Calu3 (cell line): ENCODE measurements around the gene DYSF. TPM values are rescaled to one million over a fixed set of nuclear protein-coding genes. Genes with fewer than 3 reads are reported as not detected.

Source experiments
- BruUV-seq: library from RNA; stranded (reverse); fragments of 400-500 nt; replicated peaks from 2 replicates; lab custom pipeline; 2021; lab: Mats Ljungman, UMichigan
- CTCF ChIA-PET: fragments of 300-600 bp; sonication (Branson Sonifier 250); formaldehyde crosslinking; loops from one replicate; lab custom pipeline; 2022; ENCODE audit warnings: antibody characterized with exemption; lab: Charles Lee
- DNase-seq: peaks from one replicate; pipeline ENCODE4 v3.0.0; 2022
- H3K27ac Mint-ChIP-seq: one replicate; pipeline ENCODE4 v1.8.0; 2022; ENCODE audit warnings: mixed read lengths; ENCODE audit not compliant: unreplicated experiment
- H3K27me3 Mint-ChIP-seq: one replicate; pipeline ENCODE4 v1.8.0; 2022; ENCODE audit warnings: mixed read lengths; ENCODE audit not compliant: unreplicated experiment
- H3K36me3 Mint-ChIP-seq: one replicate; pipeline ENCODE4 v1.8.0; 2022; ENCODE audit warnings: mild to moderate bottlenecking, moderate library complexity, mixed read lengths; ENCODE audit not compliant: insufficient read depth, unreplicated experiment
- H3K4me1 Mint-ChIP-seq: one replicate; pipeline ENCODE4 v1.8.0; 2022; ENCODE audit warnings: mild to moderate bottlenecking, low read depth, mixed read lengths; ENCODE audit not compliant: unreplicated experiment
- H3K4me3 Mint-ChIP-seq: one replicate; pipeline ENCODE4 v1.8.0; 2022; ENCODE audit warnings: mild to moderate bottlenecking, low read depth, moderate library complexity, mixed read lengths; ENCODE audit not compliant: unreplicated experiment
- H3K9me3 Mint-ChIP-seq: one replicate; pipeline ENCODE4 v1.8.0; 2022; ENCODE audit warnings: low read depth, mixed read lengths; ENCODE audit not compliant: unreplicated experiment
- intact Hi-C: fragments of 100-400 bp; cut with micrococcal nuclease; formaldehyde crosslinking; loops from one replicate; pipeline ENCODE4 v1.10.0; 2022; ENCODE audit not compliant: unreplicated experiment
- total RNA-seq: library from RNA; stranded (reverse); gene quantifications from 2 replicates; pipeline ENCODE4 v1.2.3, GENCODE V29; 2022
- TF ChIP-seq, protein P1 (sequence below): fragments of 200-600 bp; IDR thresholded peaks from one replicate; pipeline ENCODE4 v1.8.0; 2022; ENCODE audit warnings: antibody characterized with exemption; ENCODE audit not compliant: unreplicated experiment

The DYSF gene
- total RNA-seq, 1 experiment from 2014 or later = 3.2 TPM

DNA sequence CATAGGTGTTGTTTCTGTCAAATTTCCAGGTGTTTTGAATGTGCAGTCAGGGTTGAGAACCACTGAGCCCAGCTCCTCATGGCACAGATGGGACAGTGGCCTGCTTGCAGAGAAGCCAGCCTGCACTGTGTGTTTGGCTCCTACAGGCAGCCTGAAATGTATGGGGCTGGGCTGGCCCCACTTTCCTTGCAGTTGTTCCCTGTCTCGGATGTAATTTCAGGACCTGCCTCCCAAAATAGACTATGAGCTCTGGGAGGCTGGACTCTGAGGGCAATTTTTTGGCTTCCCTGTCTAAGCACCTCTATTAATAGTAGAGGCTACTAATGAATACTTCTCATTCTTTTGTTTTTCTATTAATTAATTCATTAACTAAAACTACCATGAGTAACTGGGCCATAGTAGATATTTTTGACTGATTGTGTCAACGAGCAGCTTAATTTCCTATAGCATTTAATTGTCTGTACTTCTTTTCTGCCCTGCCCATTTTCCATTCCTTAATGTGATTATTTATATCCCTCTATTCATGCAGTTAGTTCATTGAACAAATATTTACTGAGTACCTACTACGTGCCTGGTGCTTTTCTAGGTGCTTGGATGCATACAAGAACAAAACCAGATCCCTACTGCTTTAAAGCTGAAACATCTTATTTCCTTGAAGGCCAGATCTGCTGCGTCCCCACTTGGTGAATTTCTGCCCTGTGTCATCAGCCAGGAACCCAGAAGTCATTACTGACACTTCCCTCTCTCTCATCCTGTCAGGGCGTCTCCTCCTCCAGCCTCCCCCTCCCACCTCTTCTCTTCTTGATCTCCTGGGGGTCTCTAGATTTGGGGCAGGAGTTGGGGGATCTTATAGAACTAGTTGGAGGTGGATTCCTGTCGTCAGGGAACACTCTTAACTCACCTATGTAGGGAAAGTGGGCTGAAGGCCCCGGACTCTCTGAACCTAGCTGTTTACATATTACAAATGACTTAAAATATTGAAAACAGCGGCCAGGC lies 16.3 kb downstream of the DYSF start:
- Mint-ChIP-seq H3K4me3 (no peak overlapping the region), H3K27ac (no peak overlapping the region), H3K4me1 (peaks cover 8% of the 10 kb centered on the region), H3K36me3 (peaks cover 6% of the 10 kb centered on the region), H3K27me3 (peaks cover 25% of the 10 kb centered on the region), H3K9me3 (no peaks in the 10 kb centered on the region)
- CTCF ChIA-PET = interaction anchor here (0.7 to 1.5 kb wide), 3 partner anchors 9 to 18 kb away, joined by 3 read pairs; no protein-coding TSS in a partner anchor
- TF ChIP-seq, protein P1, sequence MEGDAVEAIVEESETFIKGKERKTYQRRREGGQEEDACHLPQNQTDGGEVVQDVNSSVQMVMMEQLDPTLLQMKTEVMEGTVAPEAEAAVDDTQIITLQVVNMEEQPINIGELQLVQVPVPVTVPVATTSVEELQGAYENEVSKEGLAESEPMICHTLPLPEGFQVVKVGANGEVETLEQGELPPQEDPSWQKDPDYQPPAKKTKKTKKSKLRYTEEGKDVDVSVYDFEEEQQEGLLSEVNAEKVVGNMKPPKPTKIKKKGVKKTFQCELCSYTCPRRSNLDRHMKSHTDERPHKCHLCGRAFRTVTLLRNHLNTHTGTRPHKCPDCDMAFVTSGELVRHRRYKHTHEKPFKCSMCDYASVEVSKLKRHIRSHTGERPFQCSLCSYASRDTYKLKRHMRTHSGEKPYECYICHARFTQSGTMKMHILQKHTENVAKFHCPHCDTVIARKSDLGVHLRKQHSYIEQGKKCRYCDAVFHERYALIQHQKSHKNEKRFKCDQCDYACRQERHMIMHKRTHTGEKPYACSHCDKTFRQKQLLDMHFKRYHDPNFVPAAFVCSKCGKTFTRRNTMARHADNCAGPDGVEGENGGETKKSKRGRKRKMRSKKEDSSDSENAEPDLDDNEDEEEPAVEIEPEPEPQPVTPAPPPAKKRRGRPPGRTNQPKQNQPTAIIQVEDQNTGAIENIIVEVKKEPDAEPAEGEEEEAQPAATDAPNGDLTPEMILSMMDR = no peak
- no peak for DNase-seq
- intact Hi-C loops = no loop called here
- BruUV-seq = no TSS peak

DNA sequence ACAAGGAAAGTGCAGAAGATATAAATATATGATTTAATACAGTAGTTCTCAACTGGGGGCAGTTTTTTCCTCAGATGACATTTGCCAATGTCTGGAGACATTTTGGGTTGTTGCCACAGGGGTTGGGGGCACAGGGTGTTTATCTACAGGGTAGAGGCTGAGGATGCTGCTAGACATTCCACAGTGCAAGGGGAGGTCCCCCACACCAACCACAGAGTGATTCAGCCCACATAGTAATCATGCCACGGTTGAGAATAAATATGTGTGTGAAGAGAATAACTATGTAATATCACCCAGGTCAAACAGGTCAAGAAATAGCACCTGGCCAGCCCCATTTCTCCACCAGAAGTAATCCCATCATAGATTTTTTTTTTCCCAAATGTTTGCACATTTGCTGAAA lies 17.9 kb downstream of the DYSF start:
- peaks cover 6% of the 10 kb centered on the region for H3K36me3 Mint-ChIP-seq
- H3K27me3 Mint-ChIP-seq = peaks cover 25% of the 10 kb centered on the region
- H3K4me1 Mint-ChIP-seq = peaks cover 8% of the 10 kb centered on the region
- TF ChIP-seq, protein P1 = no peak
- BruUV-seq = no TSS peak
- no peak overlapping the region for H3K27ac Mint-ChIP-seq
- no peak overlapping the region for H3K4me3 Mint-ChIP-seq
- no peaks in the 10 kb centered on the region for H3K9me3 Mint-ChIP-seq
- CTCF ChIA-PET = no interaction called here
- intact Hi-C loops = no loop called here
- no peak for DNase-seq

DNA sequence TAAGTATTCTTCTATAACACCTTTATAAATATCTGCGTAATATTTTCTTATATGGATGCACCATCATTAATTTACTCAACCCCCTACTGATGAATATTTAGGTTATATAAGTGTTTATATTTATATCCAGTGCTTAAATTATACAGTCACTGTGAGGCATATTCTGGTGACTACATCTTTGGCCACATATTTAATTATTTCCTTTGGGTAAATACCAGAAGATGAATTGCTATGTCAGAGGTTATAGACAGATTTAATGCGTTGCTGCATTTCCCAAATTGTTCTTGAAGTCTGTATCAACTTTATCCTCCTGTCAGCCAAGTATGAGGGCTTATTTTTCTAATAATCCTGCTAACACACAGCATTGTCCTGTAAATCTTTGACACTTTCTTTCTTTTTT lies 18.7 kb downstream of the DYSF start:
- H3K27me3 Mint-ChIP-seq = peaks cover 20% of the 10 kb centered on the region
- no peaks in the 10 kb centered on the region for H3K9me3 Mint-ChIP-seq
- TF ChIP-seq, protein P1 = no peak
- H3K27ac Mint-ChIP-seq = no peak overlapping the region
- no peak overlapping the region for H3K4me3 Mint-ChIP-seq
- intact Hi-C loops = no loop called here
- DNase-seq = no peak
- CTCF ChIA-PET = no interaction called here
- BruUV-seq = no TSS peak
- H3K4me1 Mint-ChIP-seq = peaks cover 8% of the 10 kb centered on the region
- H3K36me3 Mint-ChIP-seq = peaks cover 1% of the 10 kb centered on the region

DNA sequence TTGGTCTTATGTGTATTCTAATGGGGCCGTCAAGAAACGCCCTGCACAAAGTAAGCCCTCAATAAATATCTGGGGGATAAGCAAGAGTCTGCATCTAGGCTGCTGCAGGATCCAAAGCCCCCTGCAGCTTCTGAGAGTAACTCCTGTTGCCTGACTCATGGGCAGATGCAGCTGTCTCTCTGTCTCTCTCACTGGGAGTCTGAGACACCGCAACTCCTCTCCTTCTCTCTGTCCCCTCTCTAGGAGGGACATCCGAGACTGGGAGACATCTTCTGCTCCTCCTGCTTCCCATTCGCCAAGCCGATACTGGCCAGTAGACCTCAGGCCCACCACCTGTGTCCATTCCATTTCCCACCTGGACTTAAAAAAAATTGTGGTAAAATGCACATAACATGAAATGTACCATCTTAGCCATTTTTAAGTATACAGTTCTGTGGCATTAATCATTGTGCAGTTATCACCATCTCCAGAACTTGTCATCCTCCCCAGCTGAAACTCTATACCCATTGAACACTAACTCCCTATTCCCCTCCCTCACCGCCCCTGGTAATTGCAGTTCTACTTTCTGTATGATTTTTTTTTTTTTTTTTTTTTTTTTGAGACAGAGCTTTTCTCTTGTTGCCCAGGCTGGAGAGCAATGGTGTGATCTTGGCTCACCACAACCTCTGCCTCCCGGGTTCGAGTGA lies 20.1 kb downstream of the DYSF start:
- intact Hi-C loops = no loop called here
- TF ChIP-seq, protein P1 = no peak
- CTCF ChIA-PET = no interaction called here
- Mint-ChIP-seq H3K27ac (no peak overlapping the region), H3K4me3 (no peak overlapping the region), H3K27me3 (peaks cover 8% of the 10 kb centered on the region), H3K9me3 (no peaks in the 10 kb centered on the region), H3K4me1 (no peaks in the 10 kb centered on the region), H3K36me3 (no peaks in the 10 kb centered on the region)
- no TSS peak for BruUV-seq
- no peak for DNase-seq
